ENCODE data around the gene EPB41L4B. TPM values are rescaled to one million over a fixed set of nuclear protein-coding genes. Genes with fewer than 3 reads are reported as not detected.

Gene EPB41L4B
- total and polyA plus RNA-seq, 2 of the 13 experiments (the other 11 are each of a cell fraction or from before 2014, with no cell fraction given) = 17.6 to 22.1 TPM

DNA sequence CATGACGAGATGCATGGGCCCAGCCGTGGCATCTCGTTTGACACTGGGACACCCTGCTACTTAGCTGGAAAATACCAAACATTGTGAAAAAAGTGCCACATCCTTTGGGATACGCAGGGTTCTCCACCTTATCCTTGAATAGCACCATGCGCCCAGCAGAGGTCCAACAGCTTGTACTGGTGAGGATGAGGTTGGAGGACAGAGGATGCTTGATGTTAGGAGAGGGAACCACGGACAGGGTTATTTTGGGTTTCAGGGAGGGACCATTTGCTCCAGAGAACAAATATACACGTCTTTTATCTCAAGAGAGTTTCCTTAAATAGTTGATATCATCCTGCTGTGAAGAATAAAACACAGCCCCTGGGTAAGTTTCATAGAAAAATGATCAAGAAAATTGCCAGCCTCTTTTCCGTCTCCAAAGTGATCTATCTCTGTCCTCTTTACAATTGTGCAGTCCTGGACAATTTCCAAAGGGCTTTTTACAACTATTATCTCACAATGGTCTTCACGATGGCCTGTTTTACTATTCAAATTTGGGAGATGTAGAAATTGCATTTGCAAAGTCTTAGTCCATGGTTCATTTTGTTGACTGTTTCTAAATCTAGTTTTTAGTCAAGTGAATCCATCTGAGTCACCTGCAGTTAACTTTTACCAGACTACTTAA, 133.9 kb downstream of the EPB41L4B start:
- H3K79me2 ChIP-seq (ENCODE audit: insufficient read depth, low read length) = no peaks in the 10 kb centered on the region
- FAIRE-seq (no peak), DNase-seq (ENCODE audit: low spot score) (no peak), ATAC-seq (no peak)
- no peak overlapping the region for H3K4me3 ChIP-seq (replicated peaks in 1 of 3; ENCODE audit: insufficient read depth in 1 of 3, low read depth in 2 of 3, low read length in 3 of 3)
- no peak overlapping the region for H3K4me2 ChIP-seq (ENCODE audit: low read depth, low read length)
- H3K36me3 ChIP-seq (replicated peaks in 1 of 2; ENCODE audit: control insufficient read depth in 1 of 2, insufficient read depth in 2 of 2, low read length in 2 of 2) = no peaks in the 10 kb centered on the region
- ChIA-PET POLR2A (no interaction called here), CTCF (ENCODE audit: low intra/inter-chr PET ratio, low total read pairs) (no interaction called here)
- intact Hi-C loops (cut with micrococcal nuclease; ENCODE audit: unreplicated experiment) (no loop called here), in situ Hi-C loops (cut with HindIII; ENCODE audit: extremely low pct_ligation_motif_present, low pct_unique_long_range_greater_than_20kb) (loop anchor here (25.0 kb wide), 1 partner anchor 325 kb away; no protein-coding TSS in a partner anchor)
- BruUV-seq (replicated peaks) = no TSS peak
- no peaks in the 10 kb centered on the region for H4K20me1 ChIP-seq (ENCODE audit: insufficient read depth, low read length)
- no peak overlapping the region for H3K27ac ChIP-seq (ENCODE audit: extremely low read length, insufficient read depth, low read length)
- no peak for TF ChIP-seq ZNF256 (CRISPR knock-in tag; conservative IDR thresholded peaks at IDR 0.05)
- TF ChIP-seq ZFP91 (CRISPR knock-in tag; IDR thresholded peaks at IDR 0.05; ENCODE audit: borderline replicate concordance) = no peak
- TF ChIP-seq HNRNPUL1 (IDR thresholded peaks at IDR 0.05; ENCODE audit: low read depth, low read length) = no peak
- TF ChIP-seq PCBP1 (IDR thresholded peaks at IDR 0.05; ENCODE audit: borderline replicate concordance, low read depth, low read length) = no peak
- TF ChIP-seq ZNF724P (CRISPR knock-in tag; IDR thresholded peaks at IDR 0.05; ENCODE audit: borderline replicate concordance) = no peak
- no peak for TF ChIP-seq DNMT3B (CRISPR knock-in tag; conservative IDR thresholded peaks at IDR 0.05)
- no peak for TF ChIP-seq ZNF572 (CRISPR knock-in tag; IDR thresholded peaks at IDR 0.05)
- TF ChIP-seq MZF1 (CRISPR knock-in tag; IDR thresholded peaks at IDR 0.05; ENCODE audit: borderline replicate concordance) = no peak
- TF ChIP-seq ZNF264 (CRISPR knock-in tag; IDR thresholded peaks at IDR 0.05) = no peak
- TF ChIP-seq KDM5A (IDR thresholded peaks at IDR 0.05; ENCODE audit: borderline replicate concordance, low read length) = no peak
- no peak for TF ChIP-seq MIXL1 (CRISPR knock-in tag; IDR thresholded peaks at IDR 0.05)
- TF ChIP-seq ZNF570 (CRISPR knock-in tag; IDR thresholded peaks at IDR 0.05; ENCODE audit: borderline replicate concordance) = no peak
- TF ChIP-seq SAFB2 (CRISPR knock-in tag; IDR thresholded peaks at IDR 0.05; ENCODE audit: borderline replicate concordance, low read depth) = no peak
- TF ChIP-seq MAFG (CRISPR knock-in tag; IDR thresholded peaks at IDR 0.05) = no peak
- no peak for TF ChIP-seq EP300 (IDR thresholded peaks at IDR 0.05; ENCODE audit: low read depth in 2 of 2, low read length in 2 of 2)
- TF ChIP-seq EP300 (CRISPR knock-in tag; IDR thresholded peaks at IDR 0.05; ENCODE audit: borderline replicate concordance) = no peak
- TF ChIP-seq RXRA (CRISPR knock-in tag; IDR thresholded peaks at IDR 0.05) = no peak
- TF ChIP-seq, protein P1, sequence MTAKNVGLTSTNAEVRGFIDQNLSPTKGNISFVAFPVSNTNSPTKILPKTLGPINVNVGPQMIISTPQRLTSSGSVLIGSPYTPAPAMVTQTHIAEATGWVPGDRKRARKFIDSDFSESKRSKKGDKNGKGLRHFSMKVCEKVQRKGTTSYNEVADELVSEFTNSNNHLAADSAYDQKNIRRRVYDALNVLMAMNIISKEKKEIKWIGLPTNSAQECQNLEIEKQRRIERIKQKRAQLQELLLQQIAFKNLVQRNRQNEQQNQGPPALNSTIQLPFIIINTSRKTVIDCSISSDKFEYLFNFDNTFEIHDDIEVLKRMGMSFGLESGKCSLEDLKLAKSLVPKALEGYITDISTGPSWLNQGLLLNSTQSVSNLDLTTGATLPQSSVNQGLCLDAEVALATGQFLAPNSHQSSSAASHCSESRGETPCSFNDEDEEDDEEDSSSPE (CRISPR knock-in tag; IDR thresholded peaks at IDR 0.05) = no peak
- TF ChIP-seq JUN (CRISPR knock-in tag; IDR thresholded peaks at IDR 0.05) = no peak
- no peak overlapping the region for H2AFZ ChIP-seq (ENCODE audit: low read length)
- H3K9ac ChIP-seq (ENCODE audit: insufficient read depth, low read depth, low read length) = no peak overlapping the region
- WGBS (ENCODE audit: low lambda C conversion rate) = 53% methylated on average over 9 of the region's 9 CpGs
- no peaks in the 10 kb centered on the region for H3K9me3 ChIP-seq (ENCODE audit: low read length)
- peaks cover 25% of the 10 kb centered on the region for H3K4me1 ChIP-seq (ENCODE audit: insufficient read depth, low read length)
- H3K27me3 ChIP-seq (ENCODE audit: control insufficient read depth in 1 of 2, insufficient read depth in 2 of 2, low read length in 2 of 2) = peaks cover 0 to 1% of the 10 kb centered on the region in 2 experiments; a peak in 1 of 5 replicates

All from HepG2 (cell line).